ENCODE data around the gene ZIC4. TPM values are rescaled to one million over a fixed set of nuclear protein-coding genes. Genes with fewer than 3 reads are reported as not detected.

Gene ZIC4
- total and polyA plus RNA-seq, 11 donors = not detected

GRCh38 chr3:147412917-147413685 lies 6.8 kb upstream of the ZIC4 start:
- WGBS, 4 donors = 4 to 9% (median 6%) methylated on average over 36 to 37 of the region's 37 CpGs
- Histone ChIP-seq H3K4me1 (peaks cover 0 to 48% (median 21%) of the 10 kb centered on the region in 12 donors), H3K4me3 (peak overlapping the region in 6 of 12 donors; percentile 3 to 34 (median 28)), H3K36me3 (no peaks in the 10 kb centered on the region), H3K9me3 (peaks cover 0 to 7% (median 0%) of the 10 kb centered on the region in 12 donors), H3K27ac (no peak overlapping the region), H3K27me3 (peaks cover 71 to 99% (median 94%) of the 10 kb centered on the region in 9 donors)
- TF ChIP-seq CTCF (IDR thresholded peaks at IDR 0.05) = no peak
- intact Hi-C loops (cut with DNase I) = loop anchor here in 1 of 10 donors (10.0 kb wide), 1 partner anchor 48 kb away; no protein-coding TSS in a partner anchor
- DNase-seq = no peak
- no peak for ATAC-seq

- TF ChIP-seq CTCF (IDR thresholded peaks at IDR 0.05) (no peak), POLR2A (IDR thresholded peaks at IDR 0.05) (no peak)
- no peak for ATAC-seq
- Histone ChIP-seq H3K9me3 (peaks cover 0 to 7% (median 0%) of the 10 kb centered on the region in 12 donors), H3K27ac (no peak overlapping the region), H3K36me3 (no peaks in the 10 kb centered on the region), H3K4me1 (peaks cover 0 to 48% (median 21%) of the 10 kb centered on the region in 12 donors), H3K4me3 (no peak overlapping the region), H3K27me3 (peaks cover 76 to 99% (median 94%) of the 10 kb centered on the region in 9 donors)
- intact Hi-C loops (cut with DNase I) = loop anchor here in 1 of 10 donors (10.0 kb wide), 1 partner anchor 48 kb away; no protein-coding TSS in a partner anchor
- DNase-seq = no peak
- 6 to 12% (median 11%) methylated on average over 32 of the region's 32 CpGs for WGBS, 4 donors
Measured at GRCh38 chr3:147412261-147412916, 6.0 kb upstream of the ZIC4 start.

GRCh38 chr3:147411815-147412241 lies 5.5 kb upstream of the ZIC4 start:
- 6 to 10% (median 10%) methylated on average over 20 of the region's 20 CpGs for WGBS, 4 donors
- Histone ChIP-seq H3K4me1 (peaks cover 0 to 48% (median 24%) of the 10 kb centered on the region in 12 donors), H3K27ac (no peak overlapping the region), H3K4me3 (no peak overlapping the region), H3K9me3 (peaks cover 0 to 7% (median 0%) of the 10 kb centered on the region in 12 donors), H3K27me3 (peaks cover 82 to 99% (median 98%) of the 10 kb centered on the region in 9 donors), H3K36me3 (no peaks in the 10 kb centered on the region)
- ATAC-seq (no peak), DNase-seq (no peak)
- no peak for TF ChIP-seq POLR2A (IDR thresholded peaks at IDR 0.05)
- no peak for TF ChIP-seq CTCF (IDR thresholded peaks at IDR 0.05)
- intact Hi-C loops (cut with DNase I) = loop anchor here in 1 of 10 donors (10.0 kb wide), 1 partner anchor 47 kb away; no protein-coding TSS in a partner anchor

Data from heart left ventricle (tissue), 16 donors.